Measurements from ENCODE around the gene ABCF3.

ABCF3 gene

GRCh38 chr3:184231671-184232070 lies 45.7 kb downstream of the ABCF3 start:
- no peak overlapping the region for H3K18ac ChIP-seq (ENCODE audit: low read length)
- no peak for DNase-seq
- no peak overlapping the region for H3K4me3 ChIP-seq (ENCODE audit: low read length)
- H2BK15ac ChIP-seq (replicated peaks; ENCODE audit: low read depth), result no peak overlapping the region
- no peaks in the 10 kb centered on the region for H3K4me1 ChIP-seq (ENCODE audit: control insufficient read depth, low read depth, low read length)
- H3K27me3 ChIP-seq (ENCODE audit: insufficient read depth, low read length, poor library complexity), result peaks cover 41% of the 10 kb centered on the region
- H2AK5ac ChIP-seq (ENCODE audit: low read length), result no peak overlapping the region
- H3K4me2 ChIP-seq (ENCODE audit: low read length), result no peak overlapping the region
- no peak overlapping the region for H4K5ac ChIP-seq (ENCODE audit: low read length)
- H3K79me2 ChIP-seq (ENCODE audit: control insufficient read depth, insufficient read depth, low read length), result no peaks in the 10 kb centered on the region
- no peak overlapping the region for H2BK120ac ChIP-seq (ENCODE audit: low read depth, low read length)
- H3K27ac ChIP-seq (ENCODE audit: low read depth, low read length), result no peak overlapping the region
- no CpG with 5 or more reads among the region's 3 CpGs for WGBS (ENCODE audit: extremely low coverage, insufficient coverage, low lambda C conversion rate)
- H3K79me1 ChIP-seq (ENCODE audit: low read length), result no peaks in the 10 kb centered on the region
- H2BK5ac ChIP-seq (ENCODE audit: low read length), result no peak overlapping the region
- H3K36me3 ChIP-seq (ENCODE audit: control insufficient read depth, insufficient read depth, low read length), result no peaks in the 10 kb centered on the region
- no peak overlapping the region for H3K4ac ChIP-seq (ENCODE audit: low read depth, low read length)
- no peak overlapping the region for H4K8ac ChIP-seq (ENCODE audit: low read depth, low read length)
- H3K23ac ChIP-seq (ENCODE audit: low read length), result no peak overlapping the region
- H3K56ac ChIP-seq (ENCODE audit: low read length), result no peak overlapping the region
- H3K9ac ChIP-seq (ENCODE audit: low read length), result no peak overlapping the region

DNA sequence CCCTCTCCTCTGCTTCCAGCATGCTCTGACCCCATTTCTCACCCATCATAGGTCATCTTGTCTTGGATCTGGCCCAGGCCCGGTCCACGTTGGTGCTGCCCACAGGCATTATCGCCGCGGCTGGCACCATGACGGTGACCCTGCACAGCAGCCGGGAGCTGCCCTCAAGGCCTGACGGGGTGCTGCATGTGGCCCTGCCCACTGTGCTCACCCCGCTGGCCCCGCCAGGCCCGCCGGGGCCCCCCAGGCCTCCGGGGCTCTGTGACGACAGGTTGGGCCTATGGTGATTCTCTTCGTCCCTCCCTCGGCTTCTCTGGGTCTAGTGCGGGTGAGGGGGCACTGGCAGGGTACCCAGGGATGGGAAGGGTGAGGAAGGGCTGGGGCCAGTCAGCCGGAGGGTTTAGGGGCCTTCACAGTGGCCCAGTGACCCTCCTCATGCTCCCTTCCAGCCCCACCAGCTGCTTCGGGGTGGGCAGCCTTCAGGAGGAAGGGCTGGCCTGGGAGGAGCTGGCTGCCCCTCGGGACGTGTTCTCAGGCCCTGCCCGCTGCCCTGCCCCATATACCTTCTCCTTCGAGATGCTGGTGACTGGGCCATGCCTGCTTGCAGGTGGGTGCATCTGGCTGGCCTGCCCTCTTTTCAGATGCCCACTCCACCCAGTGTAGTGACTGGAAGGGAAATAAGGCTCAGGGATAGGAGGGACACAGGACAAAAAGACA lies 47.3 kb downstream of the ABCF3 start:
- Histone ChIP-seq H2AK5ac (ENCODE audit: low read length) (no peak overlapping the region), H4K5ac (ENCODE audit: low read length) (no peak overlapping the region), H3K36me3 (ENCODE audit: control insufficient read depth, insufficient read depth, low read length) (no peaks in the 10 kb centered on the region), H4K8ac (ENCODE audit: low read depth, low read length) (no peak overlapping the region), H3K23ac (ENCODE audit: low read length) (no peak overlapping the region), H3K4me1 (ENCODE audit: control insufficient read depth, low read depth, low read length) (no peaks in the 10 kb centered on the region), H2BK15ac (replicated peaks; ENCODE audit: low read depth) (no peak overlapping the region), H3K4me2 (ENCODE audit: low read length) (no peak overlapping the region), H3K9ac (ENCODE audit: low read length) (no peak overlapping the region), H3K27ac (ENCODE audit: low read depth, low read length) (no peak overlapping the region), H3K27me3 (ENCODE audit: insufficient read depth, low read length, poor library complexity) (peaks cover 40% of the 10 kb centered on the region), H2BK120ac (ENCODE audit: low read depth, low read length) (no peak overlapping the region), H3K79me2 (ENCODE audit: control insufficient read depth, insufficient read depth, low read length) (no peaks in the 10 kb centered on the region), H3K18ac (ENCODE audit: low read length) (no peak overlapping the region), H3K56ac (ENCODE audit: low read length) (no peak overlapping the region), H3K4me3 (ENCODE audit: low read length) (no peak overlapping the region), H2BK5ac (ENCODE audit: low read length) (no peak overlapping the region), H3K79me1 (ENCODE audit: low read length) (no peaks in the 10 kb centered on the region), H3K4ac (ENCODE audit: low read depth, low read length) (no peak overlapping the region)
- no CpG with 5 or more reads among the region's 23 CpGs for WGBS (ENCODE audit: extremely low coverage, insufficient coverage, low lambda C conversion rate)
- no peak for DNase-seq

DNA sequence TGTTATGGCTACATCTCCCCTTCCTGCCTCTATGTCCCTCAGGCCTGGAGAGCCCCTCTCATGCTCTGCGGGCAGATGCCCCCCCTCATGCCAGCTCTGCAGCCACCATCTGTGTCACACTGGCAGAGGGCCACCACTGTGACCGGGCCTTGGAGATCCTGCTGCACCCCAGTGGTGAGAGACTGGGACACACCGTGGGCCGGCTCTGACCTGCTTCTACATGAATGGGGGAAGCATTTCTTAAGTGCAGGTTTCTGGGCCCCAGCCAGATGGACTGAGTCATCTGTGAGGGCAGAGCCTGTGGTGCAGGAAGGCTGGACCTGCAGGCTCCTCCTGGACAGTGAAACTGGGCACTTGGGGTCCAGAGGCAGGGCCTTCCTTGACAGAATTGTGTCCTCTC lies 48.2 kb downstream of the ABCF3 start:
- Histone ChIP-seq H2BK15ac (replicated peaks; ENCODE audit: low read depth) (no peak overlapping the region), H3K9ac (ENCODE audit: low read length) (no peak overlapping the region), H3K4me1 (ENCODE audit: control insufficient read depth, low read depth, low read length) (no peaks in the 10 kb centered on the region), H2BK120ac (ENCODE audit: low read depth, low read length) (no peak overlapping the region), H3K27ac (ENCODE audit: low read depth, low read length) (no peak overlapping the region), H3K56ac (ENCODE audit: low read length) (no peak overlapping the region), H3K4ac (ENCODE audit: low read depth, low read length) (no peak overlapping the region), H4K5ac (ENCODE audit: low read length) (no peak overlapping the region), H2AK5ac (ENCODE audit: low read length) (no peak overlapping the region), H2BK5ac (ENCODE audit: low read length) (no peak overlapping the region), H3K18ac (ENCODE audit: low read length) (no peak overlapping the region), H3K79me1 (ENCODE audit: low read length) (no peaks in the 10 kb centered on the region), H3K79me2 (ENCODE audit: control insufficient read depth, insufficient read depth, low read length) (no peaks in the 10 kb centered on the region), H3K36me3 (ENCODE audit: control insufficient read depth, insufficient read depth, low read length) (no peaks in the 10 kb centered on the region), H3K23ac (ENCODE audit: low read length) (no peak overlapping the region), H4K8ac (ENCODE audit: low read depth, low read length) (no peak overlapping the region), H3K4me3 (ENCODE audit: low read length) (no peak overlapping the region), H3K4me2 (ENCODE audit: low read length) (no peak overlapping the region), H3K27me3 (ENCODE audit: insufficient read depth, low read length, poor library complexity) (peaks cover 34% of the 10 kb centered on the region)
- WGBS (ENCODE audit: extremely low coverage, insufficient coverage, low lambda C conversion rate), result no CpG with 5 or more reads among the region's 4 CpGs
- no peak for DNase-seq

GRCh38 chr3:184234671-184235380 lies 48.8 kb downstream of the ABCF3 start:
- H3K79me1 ChIP-seq (ENCODE audit: low read length), result no peaks in the 10 kb centered on the region
- no peak overlapping the region for H3K4ac ChIP-seq (ENCODE audit: low read depth, low read length)
- no peak overlapping the region for H3K9ac ChIP-seq (ENCODE audit: low read length)
- H4K8ac ChIP-seq (ENCODE audit: low read depth, low read length), result no peak overlapping the region
- no peak for DNase-seq
- no peak overlapping the region for H3K27ac ChIP-seq (ENCODE audit: low read depth, low read length)
- WGBS (ENCODE audit: extremely low coverage, insufficient coverage, low lambda C conversion rate), result no CpG with 5 or more reads among the region's 19 CpGs
- no peaks in the 10 kb centered on the region for H3K4me1 ChIP-seq (ENCODE audit: control insufficient read depth, low read depth, low read length)
- H3K18ac ChIP-seq (ENCODE audit: low read length), result no peak overlapping the region
- no peaks in the 10 kb centered on the region for H3K79me2 ChIP-seq (ENCODE audit: control insufficient read depth, insufficient read depth, low read length)
- H3K36me3 ChIP-seq (ENCODE audit: control insufficient read depth, insufficient read depth, low read length), result no peaks in the 10 kb centered on the region
- no peak overlapping the region for H3K4me3 ChIP-seq (ENCODE audit: low read length)
- H2AK5ac ChIP-seq (ENCODE audit: low read length), result no peak overlapping the region
- H4K5ac ChIP-seq (ENCODE audit: low read length), result no peak overlapping the region
- H3K27me3 ChIP-seq (ENCODE audit: insufficient read depth, low read length, poor library complexity), result peaks cover 30% of the 10 kb centered on the region
- no peak overlapping the region for H3K56ac ChIP-seq (ENCODE audit: low read length)
- H2BK5ac ChIP-seq (ENCODE audit: low read length), result no peak overlapping the region
- no peak overlapping the region for H3K4me2 ChIP-seq (ENCODE audit: low read length)
- H2BK15ac ChIP-seq (replicated peaks; ENCODE audit: low read depth), result no peak overlapping the region
- no peak overlapping the region for H3K23ac ChIP-seq (ENCODE audit: low read length)
- H2BK120ac ChIP-seq (ENCODE audit: low read depth, low read length), result no peak overlapping the region

- Histone ChIP-seq H2BK120ac (ENCODE audit: low read depth, low read length) (no peak overlapping the region), H2BK15ac (replicated peaks; ENCODE audit: low read depth) (no peak overlapping the region), H3K9ac (ENCODE audit: low read length) (no peak overlapping the region), H3K79me2 (ENCODE audit: control insufficient read depth, insufficient read depth, low read length) (no peaks in the 10 kb centered on the region), H3K79me1 (ENCODE audit: low read length) (no peaks in the 10 kb centered on the region), H3K18ac (ENCODE audit: low read length) (no peak overlapping the region), H3K56ac (ENCODE audit: low read length) (no peak overlapping the region), H3K36me3 (ENCODE audit: control insufficient read depth, insufficient read depth, low read length) (no peaks in the 10 kb centered on the region), H2BK5ac (ENCODE audit: low read length) (no peak overlapping the region), H4K5ac (ENCODE audit: low read length) (no peak overlapping the region), H3K4me3 (ENCODE audit: low read length) (no peak overlapping the region), H3K23ac (ENCODE audit: low read length) (no peak overlapping the region), H3K4me1 (ENCODE audit: control insufficient read depth, low read depth, low read length) (no peaks in the 10 kb centered on the region), H3K27me3 (ENCODE audit: insufficient read depth, low read length, poor library complexity) (peaks cover 23% of the 10 kb centered on the region), H3K4ac (ENCODE audit: low read depth, low read length) (no peak overlapping the region), H3K27ac (ENCODE audit: low read depth, low read length) (no peak overlapping the region), H3K4me2 (ENCODE audit: low read length) (no peak overlapping the region), H4K8ac (ENCODE audit: low read depth, low read length) (no peak overlapping the region), H2AK5ac (ENCODE audit: low read length) (no peak overlapping the region)
- WGBS (ENCODE audit: extremely low coverage, insufficient coverage, low lambda C conversion rate), result no CpG with 5 or more reads among the region's 4 CpGs
- no peak for DNase-seq
These were observed 49.5 kb downstream of the ABCF3 start for GRCh38 chr3:184235381-184236032.

Data from mesendoderm (in vitro differentiated cells).